Retinal pigment epithelial cell (primary cell): ENCODE results near the gene IL13.

Source experiments
- DNase-seq: peaks from one replicate; pipeline ENCODE4 v3.0.0-alpha.2; 2010; ENCODE audit warnings: low read depth
- H3K4me3 ChIP-seq: 2 replicates; pipeline ENCODE4 v1.5.1; 2011; ENCODE audit warnings: mild to moderate bottlenecking, low read length, control low read depth, moderate library complexity
- CTCF ChIP-seq: conservative IDR thresholded peaks from 2 replicates; pipeline ENCODE4 v1.5.1; 2011; ENCODE audit warnings: low read depth, low read length, control low read depth, inconsistent platforms

IL13 gene

GRCh38 chr5:132667309-132667708, 9.3 kb downstream of the IL13 start:
- TF ChIP-seq CTCF = no peak
- no peak for DNase-seq
- H3K4me3 ChIP-seq = no peak overlapping the region

DNA sequence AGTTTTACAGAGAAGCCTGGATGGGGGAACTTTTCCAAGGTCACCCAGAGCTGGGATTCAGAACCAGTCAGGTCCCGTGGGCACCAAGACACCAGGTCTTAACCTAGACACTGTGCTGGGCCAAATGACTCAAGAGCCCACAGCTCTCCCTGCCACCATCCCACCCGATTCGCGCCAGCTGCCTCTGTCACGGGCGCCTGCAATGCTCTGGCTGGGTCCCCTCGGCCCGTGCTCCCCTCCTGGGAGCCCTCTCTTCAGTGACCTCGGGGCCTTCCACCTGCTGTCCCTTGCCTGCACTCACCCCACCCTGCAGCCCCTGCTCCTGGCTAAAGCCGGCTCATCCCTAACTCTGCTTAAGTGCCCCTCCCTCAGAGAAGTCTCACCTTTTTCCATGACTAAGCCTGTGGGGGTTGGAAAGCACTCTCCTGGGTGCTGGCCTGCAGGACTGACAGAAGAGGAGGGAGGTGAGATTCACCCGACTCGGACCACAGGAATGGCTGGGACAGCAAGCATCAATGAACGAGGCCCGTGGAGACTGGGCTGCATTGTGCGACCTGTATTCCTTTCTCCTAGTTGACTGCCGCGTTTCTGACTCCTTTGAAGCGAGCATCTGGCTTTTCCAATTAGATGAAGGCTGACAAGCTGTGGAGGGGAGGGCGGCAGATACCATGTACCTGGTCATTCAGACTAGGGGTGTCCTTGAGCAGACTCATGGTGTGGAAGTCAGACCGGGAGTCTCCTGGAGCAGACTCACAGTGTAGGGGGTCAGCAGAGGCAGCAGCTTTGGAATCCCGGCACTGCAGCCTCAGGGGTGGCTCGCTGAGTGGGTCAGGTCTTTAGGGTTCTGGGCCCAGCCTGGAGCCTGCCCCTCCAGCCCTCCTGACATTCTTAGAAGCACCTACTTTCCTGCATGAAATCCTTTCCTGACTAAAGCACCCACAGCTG, 10.1 kb downstream of the IL13 start:
- no peak for TF ChIP-seq CTCF
- no peak overlapping the region for H3K4me3 ChIP-seq
- no peak for DNase-seq

GRCh38 chr5:132668706-132669454, 10.9 kb downstream of the IL13 start:
- no peak for DNase-seq
- H3K4me3 ChIP-seq = no peak overlapping the region
- no peak for TF ChIP-seq CTCF

DNA sequence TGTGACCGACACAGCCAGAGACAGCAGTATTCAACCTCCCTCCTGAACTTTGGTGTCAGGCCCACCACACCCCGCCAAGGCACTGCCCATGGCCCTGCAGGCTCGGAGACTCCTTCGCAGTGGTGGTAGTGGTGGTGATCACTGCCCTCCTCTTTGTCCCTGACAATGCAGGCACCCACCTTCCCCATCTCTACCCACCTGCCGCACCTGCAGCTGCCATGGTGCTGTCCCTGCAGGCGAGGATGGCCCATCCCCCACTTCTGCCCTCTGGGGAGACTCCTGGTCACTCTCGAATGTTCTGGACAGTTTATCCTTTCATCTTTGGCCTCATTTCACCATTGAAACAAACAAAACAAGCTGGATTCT, 11.5 kb downstream of the IL13 start:
- H3K4me3 ChIP-seq = no peak overlapping the region
- DNase-seq = no peak
- no peak for TF ChIP-seq CTCF

DNA sequence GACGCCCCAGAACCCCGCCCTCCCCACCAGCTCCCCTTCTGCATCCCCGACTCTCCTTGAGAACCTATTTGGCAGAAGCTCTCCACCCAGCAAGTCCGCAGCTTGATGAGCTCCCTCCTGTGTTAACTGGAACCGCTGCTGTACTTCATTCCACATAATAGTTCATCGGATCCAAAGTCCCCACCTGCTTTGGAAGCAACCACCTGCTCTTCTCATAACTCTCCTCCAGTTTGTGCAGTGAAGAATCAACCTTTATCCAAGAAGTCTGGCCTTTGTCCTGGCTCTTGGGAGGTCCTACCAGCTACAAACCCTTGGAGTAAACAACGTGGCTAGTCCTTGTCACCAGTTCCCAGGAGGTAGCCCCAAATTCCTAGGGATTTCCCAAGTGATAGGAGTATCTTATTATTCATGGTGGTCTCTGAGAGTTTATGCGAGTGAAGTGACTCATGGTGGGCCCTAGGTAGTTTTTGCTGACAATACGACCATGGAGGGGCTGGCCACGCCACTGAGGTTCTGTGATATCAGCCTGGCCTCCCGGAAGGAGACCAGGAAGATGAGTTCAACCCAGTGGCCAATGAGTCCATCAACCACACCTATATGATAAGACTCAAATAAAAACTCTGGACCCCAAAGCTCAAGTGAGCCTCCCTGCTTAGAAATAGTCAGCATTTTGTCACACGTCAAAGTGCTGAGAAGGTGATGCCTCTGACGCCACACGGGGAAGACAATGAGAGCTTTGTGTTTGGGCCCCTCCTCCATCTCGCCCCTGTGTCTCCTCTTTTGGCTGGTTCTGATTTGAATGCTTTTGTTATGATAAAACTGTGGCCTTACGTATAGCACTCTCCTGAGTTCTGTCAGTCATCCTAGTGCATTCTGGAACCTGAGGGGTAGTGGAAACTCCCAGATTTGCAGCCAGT, 12.3 kb downstream of the IL13 start:
- no peak for TF ChIP-seq CTCF
- no peak overlapping the region for H3K4me3 ChIP-seq
- no peak for DNase-seq

- no peak for DNase-seq
- no peak for TF ChIP-seq CTCF
- H3K4me3 ChIP-seq = no peak overlapping the region
Measured at GRCh38 chr5:132671000-132671399, 13.0 kb downstream of the IL13 start.
